Activated CD4-positive, alpha-beta T cell treated with anti-CD3 and anti-CD28 coated beads for 24 hours (primary cell): ENCODE measurements around the gene AUP1.
A peak's percentile ranks its signal among the peaks of the same experiment; 100 is the strongest.

ENCODE experiments used
- DNase-seq, 2 donors: peaks; one replicate each; pipeline ENCODE4 v3.0.0-alpha.2; 2020; ENCODE audit warnings: low read depth in 2 of 2

AUP1 gene

GRCh38 chr2:74535440-74535965, 6.0 kb upstream of the AUP1 start:
- DNase-seq: no peak

GRCh38 chr2:74534411-74534810, 4.9 kb upstream of the AUP1 start:
- DNase-seq: no peak

GRCh38 chr2:74533464-74533863, 4.0 kb upstream of the AUP1 start:
- no peak for DNase-seq

GRCh38 chr2:74532222-74532621, 2.7 kb upstream of the AUP1 start:
- no peak for DNase-seq

- DNase-seq: no peak
These were observed 2.2 kb upstream of the AUP1 start for GRCh38 chr2:74531666-74532065.

GRCh38 chr2:74530239-74531187, 1.0 kb upstream of the AUP1 start:
- DNase-seq: no peak

GRCh38 chr2:74528600-74529356, 728 bp downstream of the AUP1 start:
- DNase-seq: no peak

- no peak for DNase-seq
These were observed 1.8 kb downstream of the AUP1 start for GRCh38 chr2:74527741-74528140.

GRCh38 chr2:74526649-74527230, 2.8 kb downstream of the AUP1 start:
- no peak for DNase-seq

GRCh38 chr2:74525717-74526648, 3.5 kb downstream of the AUP1 start, which contains the start of gene DQX1:
DQX1 (minus strand) TSS chr2:74526231; CDS start chr2:74525729, 502 bp downstream.
- no peak for DNase-seq

- no peak for DNase-seq
These were observed 4.4 kb downstream of the AUP1 start for GRCh38 chr2:74524955-74525716.

- DNase-seq: no peak
These were observed 5.5 kb downstream of the AUP1 start for GRCh38 chr2:74524005-74524404.

- DNase-seq: no peak
These were observed 7.0 kb downstream of the AUP1 start for GRCh38 chr2:74522516-74522915.

GRCh38 chr2:74516650-74517049, 12.9 kb downstream of the AUP1 start:
- DNase-seq: no peak

GRCh38 chr2:74515981-74516633, 13.4 kb downstream of the AUP1 start:
- DNase-seq: peak; percentile 70

- DNase-seq: no peak
These were observed 14.1 kb downstream of the AUP1 start for GRCh38 chr2:74515271-74515980.

- no peak for DNase-seq
These were observed 14.9 kb downstream of the AUP1 start, which contains the start of gene TLX2 for GRCh38 chr2:74514368-74515270. TLX2 (plus strand) TSS chr2:74514450; CDS start chr2:74514807, 357 bp downstream.
